MM.1S (cell line): ENCODE data around the gene SWI5.

Experiments
- DNase-seq: peaks from one replicate; pipeline ENCODE4 v3.0.0-alpha.2; 2015
- H2AFZ ChIP-seq: fragments of 300-600 bp; sonication (generic); 2 replicates; pipeline ENCODE4 v1.6.0; 2016; ENCODE audit warnings: antibody characterized with exemption, low read length
- H3F3A ChIP-seq: fragments of 300-600 bp; sonication (generic); 2 replicates; pipeline ENCODE4 v1.6.1; 2016; ENCODE audit warnings: mild to moderate bottlenecking, antibody characterized with exemption, low read length, moderate library complexity, mixed read lengths; ENCODE audit not compliant: insufficient read depth
- H3K27ac ChIP-seq: fragments of 300-600 bp; sonication (generic); 2 replicates; pipeline ENCODE4 v1.5.1; 2016; ENCODE audit warnings: mild to moderate bottlenecking, low read length
- H3K27me3 ChIP-seq: fragments of 300-600 bp; sonication (generic); replicated peaks from 2 replicates; pipeline ENCODE4 v1.6.0; 2016; ENCODE audit warnings: low read length; ENCODE audit not compliant: insufficient read depth
- H3K36me3 ChIP-seq: fragments of 300-600 bp; sonication (generic); replicated peaks from 2 replicates; pipeline ENCODE4 v1.6.1; 2016; ENCODE audit warnings: mild to moderate bottlenecking, low read length, mixed read lengths; ENCODE audit not compliant: insufficient read depth
- H3K4me1 ChIP-seq: fragments of 300-600 bp; sonication (generic); 2 replicates; pipeline ENCODE4 v1.6.1; 2016; ENCODE audit warnings: low read length, mixed read lengths
- H3K4me2 ChIP-seq: fragments of 300-600 bp; sonication (generic); 2 replicates; pipeline ENCODE4 v1.6.0; 2016; ENCODE audit warnings: low read depth, low read length
- H3K4me3 ChIP-seq: fragments of 300-600 bp; sonication (generic); 2 replicates; pipeline ENCODE4 v1.5.1; 2016; ENCODE audit warnings: low read length, mixed read lengths
- H3K79me2 ChIP-seq: fragments of 300-600 bp; sonication (generic); 2 replicates; pipeline ENCODE4 v1.6.1; 2016; ENCODE audit warnings: mixed run types, low read length, mixed read lengths
- H3K9ac ChIP-seq: fragments of 300-600 bp; sonication (generic); 2 replicates; pipeline ENCODE4 v1.6.1; 2016; ENCODE audit warnings: low read length, mixed read lengths
- H3K9me2 ChIP-seq: fragments of 300-600 bp; sonication (generic); replicated peaks from 2 replicates; pipeline ENCODE4 v1.6.1; 2016; ENCODE audit warnings: mild to moderate bottlenecking, low read length, mixed read lengths; ENCODE audit not compliant: insufficient read depth
- H3K9me3 ChIP-seq: fragments of 300-600 bp; sonication (generic); replicated peaks from 2 replicates; pipeline ENCODE4 v1.6.1; 2016; ENCODE audit warnings: mild to moderate bottlenecking, low read length, mixed read lengths; ENCODE audit not compliant: insufficient read depth
- H4K20me1 ChIP-seq: fragments of 300-600 bp; sonication (generic); 2 replicates; pipeline ENCODE4 v1.6.1; 2016; ENCODE audit warnings: mild to moderate bottlenecking, low read length, moderate library complexity, mixed read lengths; ENCODE audit not compliant: insufficient read depth
- CTCF ChIP-seq: fragments of 300-600 bp; sonication (generic); IDR thresholded peaks from 2 replicates; pipeline ENCODE4 v1.5.1; 2016; ENCODE audit warnings: antibody characterized with exemption, low read length, mixed read lengths
- EZH2 ChIP-seq: fragments of 300-600 bp; sonication (generic); optimal IDR thresholded peaks from 2 replicates; pipeline ENCODE3; 2017; ENCODE audit warnings: low read depth, mild to moderate bottlenecking, antibody characterized with exemption, low read length, mixed read lengths
- EZH2phosphoT487 ChIP-seq: fragments of 300-600 bp; sonication (generic); IDR thresholded peaks from 2 replicates; pipeline ENCODE4 v1.6.1; 2018; ENCODE audit warnings: antibody characterized with exemption, low read length

The SWI5 gene

GRCh38 chr9:128298535-128299482 is 22.7 kb downstream of the SWI5 start:
- Histone ChIP-seq H3K9ac (no peak overlapping the region), H2AFZ (no peak overlapping the region), H3K4me3 (no peak overlapping the region), H3K4me1 (0 out of 2 replicates have a peak, but pooled peaks cover 6% of the 10 kb centered on the region), H3K9me2 (no peaks in the 10 kb centered on the region), H4K20me1 (no peaks in the 10 kb centered on the region), H3K27me3 (no peaks in the 10 kb centered on the region), H3K79me2 (no peaks in the 10 kb centered on the region), H3F3A (no peaks in the 10 kb centered on the region), H3K9me3 (no peaks in the 10 kb centered on the region), H3K27ac (no peak overlapping the region), H3K36me3 (no peaks in the 10 kb centered on the region), H3K4me2 (no peak overlapping the region)
- no peak for TF ChIP-seq CTCF
- TF ChIP-seq EZH2phosphoT487: no peak
- TF ChIP-seq EZH2: no peak
- no peak for DNase-seq

GRCh38 chr9:128304136-128304970 is 28.3 kb downstream of the SWI5 start:
- no peaks in the 10 kb centered on the region for H4K20me1 ChIP-seq
- no peak overlapping the region for H3K4me2 ChIP-seq
- no peak overlapping the region for H3K27ac ChIP-seq
- H3K79me2 ChIP-seq: no peaks in the 10 kb centered on the region
- H2AFZ ChIP-seq: no peak overlapping the region
- H3K4me3 ChIP-seq: no peak overlapping the region
- H3K9me2 ChIP-seq: no peaks in the 10 kb centered on the region
- no peaks in the 10 kb centered on the region for H3K36me3 ChIP-seq
- H3K9ac ChIP-seq: no peak overlapping the region
- H3K4me1 ChIP-seq: no peaks in the 10 kb centered on the region
- DNase-seq: no peak
- H3K9me3 ChIP-seq: no peaks in the 10 kb centered on the region
- H3K27me3 ChIP-seq: no peaks in the 10 kb centered on the region
- no peaks in the 10 kb centered on the region for H3F3A ChIP-seq
- no peak for TF ChIP-seq EZH2
- TF ChIP-seq CTCF: no peak
- TF ChIP-seq EZH2phosphoT487: no peak

- H3K79me2 ChIP-seq: no peaks in the 10 kb centered on the region
- no peaks in the 10 kb centered on the region for H3K27me3 ChIP-seq
- no peak overlapping the region for H3K4me3 ChIP-seq
- H4K20me1 ChIP-seq: no peaks in the 10 kb centered on the region
- no peak overlapping the region for H3K9ac ChIP-seq
- no peak for DNase-seq
- no peak overlapping the region for H3K4me2 ChIP-seq
- no peak overlapping the region for H2AFZ ChIP-seq
- TF ChIP-seq EZH2phosphoT487 (no peak), CTCF (no peak), EZH2 (no peak)
- H3K9me3 ChIP-seq: no peaks in the 10 kb centered on the region
- H3K4me1 ChIP-seq: no peaks in the 10 kb centered on the region
- 0 out of 2 replicates have a peak, but pooled peaks cover 2% of the 10 kb centered on the region for H3K36me3 ChIP-seq
- H3K9me2 ChIP-seq: no peaks in the 10 kb centered on the region
- H3K27ac ChIP-seq: no peak overlapping the region
- H3F3A ChIP-seq: no peaks in the 10 kb centered on the region
These were observed 28.9 kb downstream of the SWI5 start for GRCh38 chr9:128304971-128305288.
